ENCODE measurements around the gene NEGR1. TPM values are rescaled to one million over a fixed set of nuclear protein-coding genes. Genes with fewer than 3 reads are reported as not detected.

NEGR1 gene
- total RNA-seq, 4 donors from 2014 or later, result 7.0 to 10.0 (median 8.1) TPM

DNA sequence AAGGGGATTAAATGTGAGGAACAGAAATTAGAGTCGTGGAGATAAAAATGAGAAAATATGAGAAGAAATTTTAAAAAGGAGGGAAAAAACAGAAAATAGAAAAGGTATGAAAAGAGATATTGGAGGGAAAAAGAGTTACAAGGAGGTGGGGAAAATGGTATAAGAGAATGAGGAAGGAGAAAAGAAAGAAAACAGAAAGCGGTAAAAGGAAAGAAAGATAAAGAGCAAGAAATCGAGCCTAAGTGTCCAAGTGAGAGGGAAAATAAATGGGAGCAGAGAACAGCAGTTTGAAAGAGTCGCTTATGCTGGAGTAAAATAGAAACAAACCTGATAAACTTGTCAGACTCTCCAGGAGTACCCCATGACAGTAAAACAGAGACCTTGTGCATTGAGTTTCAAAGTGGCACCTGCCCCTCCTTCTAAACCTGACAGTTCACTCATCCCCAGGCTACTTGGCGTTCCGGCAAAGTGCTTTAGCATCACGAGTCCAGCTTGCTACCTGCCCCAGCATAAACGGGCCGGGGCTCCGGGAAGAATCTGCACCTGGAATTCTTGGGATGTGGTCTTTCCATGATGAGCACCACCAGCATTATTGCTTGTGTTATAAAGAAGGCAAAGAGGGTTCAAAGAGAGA, 585 bp downstream of the NEGR1 start:
- DNase-seq, result no peak
- intact Hi-C loops (cut with DNase I; ENCODE audit: low total_unique reads), result loop anchor here (5.0 kb wide), 1 partner anchor 99 kb away; no protein-coding TSS in a partner anchor
- H3K4me3 ChIP-seq, result peak overlapping the region; percentile 18 to 55 (median 42)
- in situ Hi-C loops (cut with MboI; ENCODE audit: low pct_ligation_motif_present in 1 of 4, low pct_unique_long_range_greater_than_20kb in 1 of 4, low sequenced_read_pairs in 3 of 4), result no loop called here
- 5 to 8% methylated on average over 9 to 10 of the region's 10 CpGs for WGBS, 2 donors (ENCODE audit: low coverage in 1 of 2)
- peak overlapping the region; percentile 79 to 94 (median 87) for H3K27ac ChIP-seq
- peaks cover 0 to 16% (median 7%) of the 10 kb centered on the region in 4 donors for H3K4me1 ChIP-seq
- TF ChIP-seq CTCF (IDR thresholded peaks at IDR 0.05), result no peak
- no peak for TF ChIP-seq EP300 (IDR thresholded peaks at IDR 0.05; ENCODE audit: low read depth)
- no peak for TF ChIP-seq POLR2AphosphoS5 (IDR thresholded peaks at IDR 0.05)
- no peak for TF ChIP-seq POLR2A (IDR thresholded peaks at IDR 0.05)
- no peaks in the 10 kb centered on the region for H3K36me3 ChIP-seq
- H3K27me3 ChIP-seq, result peaks cover 40% of the 10 kb centered on the region
- H3K9me3 ChIP-seq, result no peaks in the 10 kb centered on the region

DNA sequence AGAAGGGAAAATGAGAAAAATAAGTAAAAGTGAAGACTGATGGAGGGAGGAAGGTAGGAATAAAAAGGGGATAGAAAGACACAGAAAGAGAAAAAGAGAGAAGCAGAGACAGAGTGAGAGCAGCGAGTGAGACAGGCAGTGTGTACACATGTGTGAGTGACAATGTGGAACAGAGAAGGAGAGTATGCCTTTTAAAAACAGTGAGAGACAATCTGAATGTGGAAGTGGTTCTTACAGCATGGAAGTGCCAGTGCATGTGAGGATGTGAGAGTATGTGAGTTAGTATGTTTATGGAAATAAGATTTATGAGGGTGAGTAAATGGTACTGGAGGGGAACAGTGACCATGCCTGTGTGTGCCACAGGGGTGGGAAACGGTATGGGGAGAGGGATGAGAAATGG, 1.2 kb downstream of the NEGR1 start:
- no peaks in the 10 kb centered on the region for H3K9me3 ChIP-seq
- peaks cover 0 to 16% (median 7%) of the 10 kb centered on the region in 4 donors for H3K4me1 ChIP-seq
- peaks cover 40% of the 10 kb centered on the region for H3K27me3 ChIP-seq
- peak overlapping the region; percentile 79 to 94 (median 87) for H3K27ac ChIP-seq
- no peak for DNase-seq
- intact Hi-C loops (cut with DNase I; ENCODE audit: low total_unique reads), result loop anchor here (5.0 kb wide), 1 partner anchor 99 kb away; no protein-coding TSS in a partner anchor
- in situ Hi-C loops (cut with MboI; ENCODE audit: low pct_ligation_motif_present in 1 of 4, low pct_unique_long_range_greater_than_20kb in 1 of 4, low sequenced_read_pairs in 3 of 4), result no loop called here
- no peaks in the 10 kb centered on the region for H3K36me3 ChIP-seq
- WGBS, 2 donors (ENCODE audit: low coverage in 1 of 2), result 11 to 20% methylated on average over 2 of the region's 2 CpGs
- peak overlapping the region; percentile 18 to 55 (median 42) for H3K4me3 ChIP-seq
- TF ChIP-seq CTCF (IDR thresholded peaks at IDR 0.05) (no peak), POLR2A (IDR thresholded peaks at IDR 0.05) (no peak), POLR2AphosphoS5 (IDR thresholded peaks at IDR 0.05) (no peak), EP300 (IDR thresholded peaks at IDR 0.05; ENCODE audit: low read depth) (no peak)

- 9 to 33% methylated on average over 1 of the region's 1 CpG for WGBS, 2 donors (ENCODE audit: low coverage in 1 of 2)
- H3K4me3 ChIP-seq, result peak overlapping the region in 3 of 4 donors; percentile 7 to 55 (median 39)
- intact Hi-C loops (cut with DNase I; ENCODE audit: low total_unique reads) (loop anchor here (5.0 kb wide), 1 partner anchor 98 kb away; no protein-coding TSS in a partner anchor), in situ Hi-C loops (cut with MboI; ENCODE audit: low pct_ligation_motif_present in 1 of 4, low pct_unique_long_range_greater_than_20kb in 1 of 4, low sequenced_read_pairs in 3 of 4) (no loop called here)
- H3K9me3 ChIP-seq, result no peaks in the 10 kb centered on the region
- H3K4me1 ChIP-seq, result peaks cover 0 to 16% (median 7%) of the 10 kb centered on the region in 4 donors
- H3K27me3 ChIP-seq, result peaks cover 36% of the 10 kb centered on the region
- H3K27ac ChIP-seq, result peak overlapping the region; percentile 79 to 94 (median 87)
- TF ChIP-seq POLR2A (IDR thresholded peaks at IDR 0.05) (no peak), CTCF (IDR thresholded peaks at IDR 0.05) (no peak), POLR2AphosphoS5 (IDR thresholded peaks at IDR 0.05) (no peak), EP300 (IDR thresholded peaks at IDR 0.05; ENCODE audit: low read depth) (no peak)
- no peaks in the 10 kb centered on the region for H3K36me3 ChIP-seq
- no peak for DNase-seq
These were observed 1.6 kb downstream of the NEGR1 start for GRCh38 chr1:72280711-72281110.

- peak overlapping the region in 1 of 4 donors; percentile 55 for H3K4me3 ChIP-seq
- peaks cover 30% of the 10 kb centered on the region for H3K27me3 ChIP-seq
- H3K36me3 ChIP-seq, result no peaks in the 10 kb centered on the region
- TF ChIP-seq POLR2A (IDR thresholded peaks at IDR 0.05) (no peak), CTCF (IDR thresholded peaks at IDR 0.05) (no peak), EP300 (IDR thresholded peaks at IDR 0.05; ENCODE audit: low read depth) (no peak), POLR2AphosphoS5 (IDR thresholded peaks at IDR 0.05) (no peak)
- H3K9me3 ChIP-seq, result no peaks in the 10 kb centered on the region
- in situ Hi-C loops (cut with MboI; ENCODE audit: low pct_ligation_motif_present in 1 of 4, low pct_unique_long_range_greater_than_20kb in 1 of 4, low sequenced_read_pairs in 3 of 4) (no loop called here), intact Hi-C loops (cut with DNase I; ENCODE audit: low total_unique reads) (loop anchor here (5.0 kb wide), 1 partner anchor 98 kb away; no protein-coding TSS in a partner anchor)
- peaks cover 0 to 15% (median 6%) of the 10 kb centered on the region in 4 donors for H3K4me1 ChIP-seq
- DNase-seq, result no peak
- peak overlapping the region; percentile 36 to 94 (median 87) for H3K27ac ChIP-seq
These were observed 2.2 kb downstream of the NEGR1 start for GRCh38 chr1:72280131-72280530.

All from transverse colon (tissue), 4 donors.